Measurements from ENCODE around the gene SPACA6. TPM values are rescaled to one million over a fixed set of nuclear protein-coding genes. Genes with fewer than 3 reads are reported as not detected.

The SPACA6 gene
- total and polyA plus RNA-seq, 10 of the 15 experiments (the other 5 are each of a cell fraction or from before 2014, with no cell fraction given), result 0.31 to 6.5 (median 1.7) TPM

- H3K79me2 ChIP-seq (ENCODE audit: control insufficient read depth, insufficient read depth, low read length), result no peaks in the 10 kb centered on the region
- no peak overlapping the region for H3K27ac ChIP-seq (ENCODE audit: control insufficient read depth, insufficient read depth)
- 7% methylated on average over 7 of the region's 7 CpGs for WGBS (ENCODE audit: insufficient coverage, insufficient replicate concordance, low lambda C conversion rate, missing lambda C conversion rate)
- SMC1A ChIA-PET (ENCODE audit: uncharacterized antibody, unreplicated experiment), result no interaction called here
- no peak overlapping the region for H2AFZ ChIP-seq (ENCODE audit: control insufficient read depth, low read depth, low read length)
- CTCF ChIA-PET, result interaction anchor here (0.6 kb wide), 1 partner anchor 81 kb away, joined by 3 read pairs; no protein-coding TSS in a partner anchor
- no peaks in the 10 kb centered on the region for H4K20me1 ChIP-seq (ENCODE audit: control insufficient read depth, insufficient read depth)
- in situ Hi-C loops (cut with MboI), result no loop called here
- ATAC-seq (no peak), FAIRE-seq (no peak), DNase-seq (ENCODE audit: low read depth, low spot score) (no peak)
- H3K4me3 ChIP-seq, result no peak overlapping the region
- H3K27me3 ChIP-seq (replicated peaks in 1 of 2; ENCODE audit: control insufficient read depth in 2 of 2, insufficient read depth in 2 of 2, low read length in 1 of 2), result no peaks in the 10 kb centered on the region
- intact Hi-C loops (cut with micrococcal nuclease; ENCODE audit: unreplicated experiment), result no loop called here
- RAD21 ChIA-PET (ENCODE audit: unreplicated experiment), result no interaction called here
- no peak overlapping the region for H3K4me2 ChIP-seq (ENCODE audit: control insufficient read depth, insufficient read depth)
- POLR2A ChIA-PET, result no interaction called here
- H3K9me3 ChIP-seq (replicated peaks; ENCODE audit: control insufficient read depth, insufficient read depth, low read length), result peaks cover 4% of the 10 kb centered on the region; the same call in 1 of the 3 replicates
- no peaks in the 10 kb centered on the region for H3K36me3 ChIP-seq (ENCODE audit: control insufficient read depth in 2 of 2, insufficient read depth in 2 of 2, low read length in 1 of 2)
- no peaks in the 10 kb centered on the region for H3K4me1 ChIP-seq (ENCODE audit: control insufficient read depth, insufficient read depth, low read length)
- no TSS peak for BruUV-seq (replicated peaks)
- H3K9ac ChIP-seq (ENCODE audit: control insufficient read depth, insufficient read depth, low read length), result no peak overlapping the region
- TF ChIP-seq STAT1 (conservative IDR thresholded peaks at IDR 0.05) (no peak), IKZF1 (conservative IDR thresholded peaks at IDR 0.05) (no peak), MXI1 (IDR thresholded peaks at IDR 0.05; ENCODE audit: low read depth, low read length) (no peak), POU2F2 (IDR thresholded peaks at IDR 0.05; ENCODE audit: borderline replicate concordance, low read depth, low read length) (no peak), HDGF (IDR thresholded peaks at IDR 0.05) (no peak), KAT2A (conservative IDR thresholded peaks at IDR 0.05; ENCODE audit: control insufficient read depth, low read depth, low read length) (no peak), GATAD2B (conservative IDR thresholded peaks at IDR 0.05; ENCODE audit: low read depth) (no peak), IKZF2 (IDR thresholded peaks at IDR 0.05) (no peak), BCLAF1 (IDR thresholded peaks at IDR 0.05) (no peak), ESRRA (IDR thresholded peaks at IDR 0.05; ENCODE audit: low read length) (no peak), WRNIP1 (IDR thresholded peaks at IDR 0.05; ENCODE audit: borderline replicate concordance, low read depth, low read length) (no peak), JUNB (IDR thresholded peaks at IDR 0.05) (no peak), REST (IDR thresholded peaks at IDR 0.05; ENCODE audit: low read depth, low read length) (no peak), SPI1 (IDR thresholded peaks at IDR 0.05; ENCODE audit: borderline replicate concordance, insufficient read depth, low read depth, low read length) (no peak), CHD1 (IDR thresholded peaks at IDR 0.05; ENCODE audit: low read depth, low read length) (no peak), BRCA1 (IDR thresholded peaks at IDR 0.05; ENCODE audit: low read depth, low read length) (no peak), ZNF24 (IDR thresholded peaks at IDR 0.05) (no peak), NRF1 (conservative IDR thresholded peaks at IDR 0.05; ENCODE audit: low read depth, low read length) (no peak)
- TF ChIP-seq, protein P1, sequence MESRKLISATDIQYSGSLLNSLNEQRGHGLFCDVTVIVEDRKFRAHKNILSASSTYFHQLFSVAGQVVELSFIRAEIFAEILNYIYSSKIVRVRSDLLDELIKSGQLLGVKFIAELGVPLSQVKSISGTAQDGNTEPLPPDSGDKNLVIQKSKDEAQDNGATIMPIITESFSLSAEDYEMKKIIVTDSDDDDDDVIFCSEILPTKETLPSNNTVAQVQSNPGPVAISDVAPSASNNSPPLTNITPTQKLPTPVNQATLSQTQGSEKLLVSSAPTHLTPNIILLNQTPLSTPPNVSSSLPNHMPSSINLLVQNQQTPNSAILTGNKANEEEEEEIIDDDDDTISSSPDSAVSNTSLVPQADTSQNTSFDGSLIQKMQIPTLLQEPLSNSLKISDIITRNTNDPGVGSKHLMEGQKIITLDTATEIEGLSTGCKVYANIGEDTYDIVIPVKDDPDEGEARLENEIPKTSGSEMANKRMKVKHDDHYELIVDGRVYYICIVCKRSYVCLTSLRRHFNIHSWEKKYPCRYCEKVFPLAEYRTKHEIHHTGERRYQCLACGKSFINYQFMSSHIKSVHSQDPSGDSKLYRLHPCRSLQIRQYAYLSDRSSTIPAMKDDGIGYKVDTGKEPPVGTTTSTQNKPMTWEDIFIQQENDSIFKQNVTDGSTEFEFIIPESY (IDR thresholded peaks at IDR 0.05), result no peak
Measured at GRCh38 chr19:51727349-51727880, 34.3 kb downstream of the SPACA6 start.

Measured in GM12878 (cell line).